Omental fat pad (tissue), 4 donors: ENCODE measurements around the gene NCOR2. TPM values are rescaled to one million over a fixed set of nuclear protein-coding genes. Genes with fewer than 3 reads are reported as not detected.

ENCODE experiments used
- ATAC-seq: fragments of 150-250 bp; one replicate; pipeline ENCODE4 v1.9.1; 2016; ENCODE audit warnings: mild to moderate bottlenecking, moderate library complexity; ENCODE audit not compliant: low FRiP score
- DNase-seq: peaks from one replicate; pipeline ENCODE4 v3.0.0-alpha.2; 2019; ENCODE audit warnings: low spot score
- total RNA-seq, 4 donors: library from RNA; depleted of rRNA; stranded (reverse); fragments of >200 nt; gene quantifications; one replicate each; pipeline ENCODE4 v1.1.0, GENCODE V29; 2016
- TF ChIP-seq, protein P1 (sequence below), 3 donors: fragments of 450-650 bp; IDR thresholded peaks; one replicate each; pipeline ENCODE4 v1.5.1; 2016 to 2017; ENCODE audit warnings: antibody characterized with exemption in 3 of 3, mild to moderate bottlenecking in 3 of 3, moderate library complexity in 2 of 3

The NCOR2 gene
- total RNA-seq, 4 donors from 2014 or later: 53.4 to 85.3 (median 71.9) TPM

DNA sequence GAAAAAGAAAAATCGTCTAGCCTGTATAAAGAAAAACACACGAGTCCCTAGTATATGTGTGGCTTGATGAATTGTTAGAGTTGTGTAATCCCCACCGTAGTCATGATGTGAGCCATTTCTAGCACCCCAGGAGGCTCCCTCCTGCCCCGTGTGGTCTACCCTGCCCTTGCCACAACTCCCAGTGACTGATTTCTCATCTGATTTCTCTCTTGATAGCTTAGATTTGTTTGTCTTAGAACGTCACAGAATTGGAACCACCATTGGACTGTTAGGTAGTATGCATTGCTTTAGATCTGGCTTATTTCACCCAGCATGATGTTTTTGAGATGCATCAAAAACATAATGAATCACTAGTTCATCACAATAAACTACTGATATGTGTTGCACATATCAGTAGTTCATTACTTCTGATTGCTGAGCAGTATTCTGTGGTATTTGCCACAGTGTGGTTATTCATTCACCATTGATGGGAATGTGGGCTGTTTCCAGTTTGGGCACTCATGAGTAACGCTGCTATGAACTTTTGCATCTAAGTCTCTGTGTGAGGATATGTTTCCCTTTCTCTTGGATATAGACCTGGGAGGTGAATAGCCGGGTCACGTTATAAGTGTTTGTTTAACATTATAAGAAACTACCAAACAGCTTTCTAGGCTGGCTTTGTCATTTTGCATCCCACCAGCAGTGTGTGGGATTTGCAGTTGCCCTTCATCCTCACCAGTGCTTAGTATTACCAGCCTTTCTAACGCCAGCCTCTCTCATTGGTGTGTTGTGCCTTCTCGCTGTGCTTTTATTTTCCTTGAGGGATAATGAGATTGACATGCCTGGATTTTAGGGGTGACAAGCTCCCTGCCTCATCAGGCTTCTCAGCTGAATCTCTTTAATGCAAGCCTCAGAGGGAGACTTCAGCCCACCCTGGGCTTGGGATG, 31.9 kb upstream of the NCOR2 start:
- ATAC-seq (no peak), DNase-seq (no peak)
- TF ChIP-seq, protein P1, sequence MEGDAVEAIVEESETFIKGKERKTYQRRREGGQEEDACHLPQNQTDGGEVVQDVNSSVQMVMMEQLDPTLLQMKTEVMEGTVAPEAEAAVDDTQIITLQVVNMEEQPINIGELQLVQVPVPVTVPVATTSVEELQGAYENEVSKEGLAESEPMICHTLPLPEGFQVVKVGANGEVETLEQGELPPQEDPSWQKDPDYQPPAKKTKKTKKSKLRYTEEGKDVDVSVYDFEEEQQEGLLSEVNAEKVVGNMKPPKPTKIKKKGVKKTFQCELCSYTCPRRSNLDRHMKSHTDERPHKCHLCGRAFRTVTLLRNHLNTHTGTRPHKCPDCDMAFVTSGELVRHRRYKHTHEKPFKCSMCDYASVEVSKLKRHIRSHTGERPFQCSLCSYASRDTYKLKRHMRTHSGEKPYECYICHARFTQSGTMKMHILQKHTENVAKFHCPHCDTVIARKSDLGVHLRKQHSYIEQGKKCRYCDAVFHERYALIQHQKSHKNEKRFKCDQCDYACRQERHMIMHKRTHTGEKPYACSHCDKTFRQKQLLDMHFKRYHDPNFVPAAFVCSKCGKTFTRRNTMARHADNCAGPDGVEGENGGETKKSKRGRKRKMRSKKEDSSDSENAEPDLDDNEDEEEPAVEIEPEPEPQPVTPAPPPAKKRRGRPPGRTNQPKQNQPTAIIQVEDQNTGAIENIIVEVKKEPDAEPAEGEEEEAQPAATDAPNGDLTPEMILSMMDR (IDR thresholded peaks at IDR 0.05): no peak

- ATAC-seq: no peak
- TF ChIP-seq, protein P1 (IDR thresholded peaks at IDR 0.05): no peak
- DNase-seq: no peak
Observed at GRCh38 chr12:124597041-124597440, 29.6 kb upstream of the NCOR2 start.

DNA sequence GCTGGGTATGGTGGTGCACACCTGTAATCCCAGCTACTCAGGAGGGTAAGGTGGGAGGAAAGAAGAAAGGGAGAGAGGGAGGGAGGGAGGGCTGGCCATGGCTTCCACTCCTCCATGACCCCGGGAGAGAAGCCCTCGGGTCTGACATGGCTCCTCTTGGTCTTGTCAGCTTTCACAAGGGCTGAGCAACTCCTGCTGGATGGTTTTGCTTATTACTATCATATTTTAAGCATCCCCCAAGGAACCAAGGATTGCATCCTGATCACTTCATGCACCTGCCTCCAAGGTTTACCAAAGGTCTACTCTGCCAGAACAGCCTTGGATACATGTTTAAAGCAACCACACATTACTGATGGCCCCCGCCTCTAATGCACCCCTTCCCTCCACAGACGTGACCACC, 28.0 kb upstream of the NCOR2 start:
- DNase-seq: no peak
- TF ChIP-seq, protein P1 (IDR thresholded peaks at IDR 0.05): no peak
- ATAC-seq: no peak

- TF ChIP-seq, protein P1 (IDR thresholded peaks at IDR 0.05): no peak
- DNase-seq: no peak
- ATAC-seq: no peak
Observed at GRCh38 chr12:124594851-124595250, 27.4 kb upstream of the NCOR2 start.

DNA sequence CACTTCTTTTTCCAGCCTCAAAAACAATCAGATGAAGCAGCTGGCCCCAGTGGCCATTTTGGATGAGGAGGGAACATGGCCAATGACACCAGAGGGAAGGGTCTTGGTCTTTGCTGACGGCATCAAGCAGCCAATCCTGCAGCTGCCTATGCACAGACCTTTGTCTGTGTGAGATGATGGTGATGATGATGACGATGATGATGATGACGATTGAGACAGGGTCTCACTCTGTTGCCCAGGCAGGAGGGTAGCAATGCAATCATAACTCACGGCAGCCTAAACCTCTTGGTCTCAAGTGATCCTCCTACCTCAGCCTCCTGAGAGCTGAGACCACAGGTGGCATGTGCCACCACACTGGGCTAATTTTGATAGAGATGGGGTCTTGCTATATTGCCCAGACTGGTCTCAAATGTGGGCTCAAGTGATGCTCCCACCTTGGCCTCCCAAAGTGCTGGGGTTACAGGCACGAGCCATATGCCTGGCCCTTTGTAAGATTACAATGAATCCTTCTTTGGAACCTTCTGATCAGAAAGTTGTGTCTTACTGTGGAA, 26.5 kb upstream of the NCOR2 start:
- TF ChIP-seq, protein P1 (IDR thresholded peaks at IDR 0.05): no peak
- DNase-seq (no peak), ATAC-seq (no peak)

- DNase-seq (no peak), ATAC-seq (no peak)
- TF ChIP-seq, protein P1 (IDR thresholded peaks at IDR 0.05): no peak
Observed at GRCh38 chr12:124593176-124593575, 25.8 kb upstream of the NCOR2 start.
